GM19023 (cell line): ENCODE measurements around the gene ADAMTSL1.
"Not testable (repeated sequence)": the region's sequence is repeated elsewhere in the genome, so short reads cannot be mapped to it uniquely, and the experiment has no call there.

Source experiments
- ATAC-seq: cut with Tn5 transposase; IDR thresholded peaks from one replicate; pipeline ENCODE4 v1.9.1; 2021; ENCODE audit warnings: mild to moderate bottlenecking, moderate library complexity; ENCODE audit not compliant: unreplicated experiment

The ADAMTSL1 gene

GRCh38 chr9:18837402-18837801, 363.4 kb downstream of the ADAMTSL1 start:
- ATAC-seq: no peak

GRCh38 chr9:18847576-18848275, 373.8 kb downstream of the ADAMTSL1 start:
- ATAC-seq: no peak

GRCh38 chr9:18848657-18849056, 374.7 kb downstream of the ADAMTSL1 start:
- ATAC-seq: no peak

DNA sequence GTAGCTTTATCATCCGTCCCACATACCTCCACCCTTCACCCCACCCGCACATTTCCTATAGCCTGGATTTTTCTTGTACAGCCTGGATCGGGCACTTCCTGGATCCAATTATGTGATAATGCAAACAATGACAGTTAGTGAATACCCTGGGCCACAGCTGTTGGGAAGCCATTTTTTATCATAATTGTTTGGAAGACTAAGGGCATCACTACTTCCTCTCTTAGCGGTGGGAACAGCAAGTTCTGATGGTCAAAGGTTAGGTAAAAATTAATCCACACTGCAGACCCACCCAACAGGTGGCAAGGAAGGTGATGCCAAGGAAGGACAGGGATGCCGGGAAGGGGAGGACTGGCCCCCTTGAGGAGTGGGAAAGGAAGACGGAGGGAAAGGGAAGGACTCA, 375.3 kb downstream of the ADAMTSL1 start:
- no peak for ATAC-seq

DNA sequence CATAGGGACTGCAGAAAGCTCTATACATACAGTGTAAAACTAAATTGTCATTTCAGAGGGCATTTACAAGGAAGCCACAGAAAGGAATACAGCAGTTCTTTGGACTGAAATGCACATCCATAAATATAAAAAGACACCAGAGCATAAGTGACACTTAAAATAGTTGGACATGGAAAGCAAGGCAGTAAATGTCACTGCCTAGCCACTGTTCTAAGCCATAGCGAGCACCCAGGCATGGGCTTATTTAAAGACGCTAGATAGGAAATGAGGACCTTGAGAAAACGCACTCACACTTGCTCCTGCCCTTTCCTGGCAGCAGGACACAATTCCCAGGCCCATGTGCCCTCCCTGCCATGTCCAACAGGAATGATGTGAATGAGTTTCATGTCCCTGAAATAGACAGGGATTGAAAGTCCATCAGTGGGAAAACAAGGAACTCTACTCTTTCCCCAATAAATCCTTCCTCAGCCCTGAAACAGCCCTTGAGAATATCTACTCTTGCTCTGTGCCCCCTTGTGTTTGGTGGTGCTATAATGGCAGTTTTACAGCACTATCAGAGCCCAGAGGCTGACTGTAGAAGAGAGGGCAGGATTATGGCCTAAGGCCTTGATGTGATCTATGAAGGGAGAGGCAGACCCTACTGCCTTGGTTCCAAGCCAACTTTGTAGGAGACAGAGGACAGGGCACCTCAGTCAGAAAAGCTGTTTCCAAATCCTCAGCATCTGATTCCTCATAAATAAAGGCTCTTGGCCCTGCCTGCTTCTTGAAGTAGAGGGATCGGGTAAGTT, 376.1 kb downstream of the ADAMTSL1 start:
- ATAC-seq: no peak

DNA sequence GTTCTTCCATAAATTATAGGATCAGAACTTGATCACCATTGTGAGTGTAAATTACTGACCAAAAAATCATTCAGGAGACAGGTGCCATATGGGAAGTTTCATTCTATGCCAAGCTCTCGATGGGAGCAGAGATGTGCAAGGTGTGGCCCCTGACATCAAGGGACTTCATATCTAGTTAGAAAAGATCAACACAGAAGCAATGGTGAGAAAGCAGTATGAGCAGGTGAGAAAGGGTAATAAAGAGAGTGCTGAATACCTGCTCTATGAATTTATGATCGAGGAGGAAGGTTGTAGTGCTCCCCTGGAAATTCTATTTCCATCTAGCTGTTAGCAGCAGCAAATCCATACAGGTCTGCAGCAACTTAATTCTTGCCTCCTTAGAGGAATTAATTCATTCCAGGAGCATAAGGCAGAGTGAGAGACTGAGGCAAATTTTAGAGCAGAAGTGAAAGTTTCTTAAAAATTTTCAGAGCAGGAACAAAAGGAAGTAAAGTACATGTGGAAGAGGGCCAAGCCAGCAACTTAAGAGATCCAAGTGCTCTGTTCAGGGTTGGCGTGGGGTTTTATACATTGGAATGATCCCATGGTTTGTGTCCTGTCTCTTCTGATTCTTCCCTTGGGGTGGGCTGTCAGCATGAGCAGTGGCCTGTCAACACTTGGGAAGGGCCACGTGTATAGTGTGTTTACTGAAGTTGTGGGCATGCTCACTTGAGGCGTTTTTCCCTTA, 377.3 kb downstream of the ADAMTSL1 start:
- ATAC-seq: no peak

DNA sequence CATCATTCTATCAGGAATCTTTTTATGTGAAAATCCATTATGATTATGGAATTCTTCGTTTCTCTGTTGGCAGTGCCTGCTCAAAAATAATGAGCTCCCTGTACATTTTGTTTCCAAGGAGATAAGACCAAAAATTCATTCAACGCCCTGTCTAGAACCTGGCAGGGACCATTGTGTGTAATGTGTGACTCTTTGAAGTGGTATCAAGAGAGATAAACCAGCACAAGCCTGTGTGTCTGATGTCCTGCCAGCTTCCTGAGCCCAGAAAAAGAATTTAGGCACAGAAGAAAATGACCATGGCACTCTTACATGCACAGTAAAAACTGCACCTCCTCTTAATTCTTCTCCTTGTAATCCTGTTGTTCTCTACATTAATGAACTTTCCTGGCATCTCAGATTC, 381.7 kb downstream of the ADAMTSL1 start:
- ATAC-seq: no peak

GRCh38 chr9:18857334-18857733, 383.4 kb downstream of the ADAMTSL1 start:
- no peak for ATAC-seq

DNA sequence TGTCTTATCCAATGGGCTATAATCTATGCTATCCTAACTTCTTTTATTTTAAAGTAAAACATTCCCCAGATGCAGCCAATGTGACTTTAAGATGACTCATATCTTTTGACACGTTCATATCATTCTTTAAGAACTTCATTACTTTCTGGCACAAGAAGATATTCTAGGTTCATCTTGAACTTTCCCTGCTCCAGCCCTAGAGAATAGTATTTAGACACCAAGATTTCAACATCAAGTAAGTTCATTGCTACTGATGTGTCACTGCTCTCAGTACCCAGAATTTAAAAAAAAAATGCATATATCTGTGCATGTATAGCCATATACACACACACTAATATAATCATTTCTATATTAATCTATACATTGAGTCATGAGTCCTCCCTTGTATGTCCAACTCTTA, 383.8 kb downstream of the ADAMTSL1 start:
- no peak for ATAC-seq

DNA sequence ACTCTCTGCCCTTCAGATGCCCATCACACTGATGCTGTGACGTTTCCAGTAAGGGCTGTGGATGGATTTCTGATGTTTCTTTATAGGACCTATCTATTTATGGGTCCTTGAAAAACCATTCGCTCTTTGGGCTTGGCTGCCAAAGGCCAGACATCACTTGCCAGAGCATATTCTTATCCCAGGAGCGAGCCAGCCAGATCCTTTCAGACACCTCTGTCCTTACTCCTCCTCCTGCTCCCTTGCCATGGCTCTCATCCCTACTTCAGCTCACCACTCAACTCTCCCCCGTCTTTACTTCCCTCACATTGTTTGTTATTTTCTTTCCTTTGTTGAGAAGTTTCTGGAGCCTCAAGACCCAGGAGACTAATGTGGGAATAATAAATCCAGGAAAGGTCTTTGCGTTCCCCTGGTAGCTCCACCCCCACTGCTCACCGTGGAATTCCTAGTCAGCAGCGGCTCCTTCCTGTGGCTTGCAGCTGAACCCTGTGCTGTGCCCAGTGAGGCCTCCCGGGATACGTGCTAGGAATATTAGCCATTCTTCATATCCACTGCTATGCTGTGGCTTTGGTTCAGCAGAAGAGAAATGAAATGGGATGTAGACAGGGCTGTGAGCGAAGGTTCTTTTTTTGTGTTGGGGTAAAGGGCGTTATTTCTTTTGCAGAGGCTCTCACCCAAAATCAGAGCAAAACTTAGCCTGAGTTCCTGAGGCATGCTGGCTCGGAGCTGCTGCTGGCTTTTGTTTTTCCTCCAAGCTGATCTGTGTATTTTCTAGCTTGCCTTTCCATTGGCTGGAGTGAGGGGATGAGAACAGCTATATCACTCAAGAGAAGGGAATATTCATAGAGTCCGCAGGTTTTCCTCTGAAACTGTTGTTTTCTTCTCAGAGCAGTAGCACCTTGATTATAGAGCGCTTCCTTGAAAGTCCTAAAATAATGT, 387.9 kb downstream of the ADAMTSL1 start:
- no peak for ATAC-seq

- no peak for ATAC-seq
Measured at GRCh38 chr9:18863791-18864190, 389.8 kb downstream of the ADAMTSL1 start.

- ATAC-seq: no peak
Measured at GRCh38 chr9:18864516-18864915, 390.6 kb downstream of the ADAMTSL1 start.

DNA sequence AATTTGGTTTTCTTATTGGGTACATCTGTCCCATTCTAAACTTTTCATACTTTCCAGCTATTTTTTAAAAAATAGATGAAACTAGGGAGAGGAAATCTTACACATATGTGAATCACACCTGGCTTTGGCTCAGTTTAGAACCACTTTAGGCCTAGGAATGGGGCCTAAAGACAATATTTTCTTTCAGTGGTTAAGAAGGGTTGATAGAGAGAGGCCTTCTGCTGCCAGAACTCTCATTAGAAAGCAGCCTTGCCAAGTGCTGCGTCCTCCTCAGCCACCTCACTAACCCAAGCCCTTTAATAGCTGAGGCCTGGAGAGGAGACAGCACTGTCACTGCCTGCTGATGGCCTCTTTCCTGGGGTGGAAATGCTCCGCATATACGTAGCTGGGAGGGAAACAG, 391.6 kb downstream of the ADAMTSL1 start:
- ATAC-seq: no peak

- ATAC-seq: no peak
Measured at GRCh38 chr9:18866121-18866831, 392.3 kb downstream of the ADAMTSL1 start.

DNA sequence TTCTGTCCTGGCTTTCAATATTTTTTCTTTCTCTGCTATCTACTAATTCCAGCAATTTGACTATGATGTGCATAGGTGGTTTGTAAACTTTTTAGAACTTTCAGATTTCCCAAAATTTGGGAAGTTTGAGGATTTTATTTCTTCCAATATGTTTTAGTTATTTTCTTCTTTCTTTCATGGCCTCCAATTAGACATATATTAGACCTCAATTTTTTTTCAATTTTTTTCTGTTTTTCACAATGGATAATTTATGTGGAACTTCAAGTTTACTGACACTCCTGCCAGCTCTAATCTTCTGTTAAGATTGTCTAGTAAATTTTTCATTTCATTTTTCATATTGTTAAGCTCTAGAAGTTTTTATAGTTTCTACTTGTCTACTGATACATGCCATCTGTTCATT, 395.8 kb downstream of the ADAMTSL1 start:
- no peak for ATAC-seq

DNA sequence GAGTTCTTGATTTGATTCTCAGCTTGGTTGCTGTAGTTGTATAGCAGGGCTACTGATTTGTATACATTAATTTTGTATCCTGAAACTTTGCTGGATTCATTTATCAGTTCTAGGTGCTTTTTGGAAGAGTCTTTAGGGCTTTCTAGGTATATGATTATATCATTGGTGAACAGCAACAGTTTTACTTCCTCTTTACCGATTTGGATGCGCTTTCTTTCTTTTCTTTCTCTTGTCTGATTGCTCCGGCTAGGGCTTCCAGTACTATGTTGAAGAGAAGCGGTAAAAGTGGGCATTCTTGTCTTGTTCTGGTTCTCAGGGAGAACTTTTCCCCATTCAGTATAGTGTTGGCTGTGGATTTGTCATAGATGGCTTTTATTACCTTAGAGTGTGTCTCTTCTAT, 400.1 kb downstream of the ADAMTSL1 start:
- ATAC-seq: no peak

- not testable (repeated sequence) for ATAC-seq
Measured at GRCh38 chr9:18874990-18875389, 401.0 kb downstream of the ADAMTSL1 start.

DNA sequence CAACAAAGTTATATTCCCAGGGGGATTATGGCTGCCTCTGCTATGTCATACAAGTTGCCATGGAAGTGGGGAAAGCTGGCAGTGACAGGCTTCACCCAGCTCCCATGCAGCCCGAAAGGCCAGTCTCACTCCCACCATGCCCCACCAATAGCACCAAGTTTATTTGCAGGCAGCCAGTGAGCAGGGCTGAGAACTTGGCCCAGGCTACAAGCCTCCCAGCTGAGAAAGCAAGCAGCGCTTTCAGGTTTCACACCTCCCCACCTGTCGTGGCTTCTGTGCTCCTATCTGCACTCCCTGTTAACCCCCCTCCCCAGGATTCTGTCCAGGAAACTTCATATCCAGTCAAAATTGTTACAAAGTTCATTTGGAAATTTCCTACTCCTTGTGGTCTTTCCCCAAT, 404.0 kb downstream of the ADAMTSL1 start:
- ATAC-seq: no peak

DNA sequence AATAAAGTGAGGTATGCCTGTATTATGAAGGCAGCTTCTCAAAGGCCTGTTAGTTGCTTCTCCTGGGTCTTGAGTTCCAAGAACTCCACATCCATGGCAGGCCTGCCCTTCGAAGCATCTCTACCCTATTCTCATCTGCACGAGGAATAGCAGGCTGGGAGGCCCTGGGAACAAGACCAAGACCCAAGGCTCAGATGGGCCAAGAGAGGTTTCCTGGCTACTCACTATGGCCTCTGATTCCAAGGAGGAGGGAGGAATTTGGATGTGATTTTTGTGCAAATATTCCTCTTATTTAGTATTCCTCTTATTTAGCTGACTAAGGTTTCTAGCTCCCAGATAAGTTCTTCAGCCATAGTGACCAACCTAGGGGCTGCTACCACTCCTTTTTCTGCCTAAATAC, 407.8 kb downstream of the ADAMTSL1 start:
- no peak for ATAC-seq

DNA sequence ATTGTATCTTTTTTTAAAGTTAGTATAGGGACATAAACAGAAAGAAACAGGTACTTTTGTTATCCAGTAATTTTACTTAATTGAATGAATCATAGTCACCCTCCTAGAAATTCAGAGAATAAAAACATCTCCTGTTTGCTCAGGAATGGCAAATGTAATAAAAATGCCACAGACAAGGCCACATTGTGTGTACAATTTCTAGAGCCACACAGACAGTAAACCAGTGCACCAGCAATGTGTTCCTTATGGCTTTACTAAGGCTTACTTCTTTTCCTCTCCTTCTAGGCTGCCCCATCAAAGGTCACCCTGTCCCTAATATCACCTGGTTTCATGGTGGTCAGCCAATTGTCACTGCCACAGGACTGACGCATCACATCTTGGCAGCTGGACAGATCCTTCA, 413.6 kb downstream of the ADAMTSL1 start:
- no peak for ATAC-seq
